HEK293T (cell line): ENCODE results near the gene ZFAND2B.

Experiments
- BHLHE40 ChIP-seq: fragments of 450-650 bp; IDR thresholded peaks from 2 replicates; pipeline ENCODE4 v1.6.1; 2016; ENCODE audit warnings: mild to moderate bottlenecking, moderate library complexity, borderline replicate concordance
- ELF4 ChIP-seq: fragments of 450-650 bp; IDR thresholded peaks from 2 replicates; pipeline ENCODE4 v1.6.1; 2017; ENCODE audit warnings: antibody characterized with exemption
- LEF1 ChIP-seq: fragments of 450-650 bp; IDR thresholded peaks from 2 replicates; pipeline ENCODE4 v1.6.1; 2017; ENCODE audit warnings: mild to moderate bottlenecking, borderline replicate concordance
- SP1 ChIP-seq: fragments of 450-650 bp; IDR thresholded peaks from 2 replicates; pipeline ENCODE4 v1.6.1; 2017
- SUZ12 ChIP-seq: fragments of 450-650 bp; IDR thresholded peaks from 2 replicates; pipeline ENCODE4 v1.6.1; 2016; ENCODE audit warnings: mild to moderate bottlenecking

- TF ChIP-seq SUZ12 (no peak), ELF4 (no peak), LEF1 (no peak), SP1 (no peak), BHLHE40 (no peak)
Measured at GRCh38 chr2:219161097-219161496, 45.5 kb upstream of the ZFAND2B start.
